ENCODE measurements around the gene CC2D1B.

CC2D1B gene

GRCh38 chr1:52365746-52366516 is at the start of gene CC2D1B:
CC2D1B (minus strand) TSS chr1:52366205; CDS start chr1:52364620, 1,585 bp downstream.
- H3K9ac ChIP-seq (ENCODE audit: low read length) = peak within 1 kb of the TSS; percentile 93
- H3K36me3 ChIP-seq (ENCODE audit: control insufficient read depth, insufficient read depth, low read length) = peaks cover 13% of the 10 kb centered on the region
- H3K4me3 ChIP-seq (ENCODE audit: low read length) = peak within 1 kb of the TSS; percentile 77
- no peaks in the 10 kb centered on the region for H3K27me3 ChIP-seq (ENCODE audit: control insufficient read depth, insufficient read depth, low read length)
- no peaks in the 10 kb centered on the region for H3K9me3 ChIP-seq (ENCODE audit: control insufficient read depth, low read length)
- peaks cover 14% of the 10 kb centered on the region for H3K4me1 ChIP-seq (ENCODE audit: control insufficient read depth, insufficient read depth, low read length)

GRCh38 chr1:52414942-52415341 is 48.9 kb upstream of the CC2D1B start:
- H3K4me1 ChIP-seq (ENCODE audit: control insufficient read depth, insufficient read depth, low read length) = no peaks in the 10 kb centered on the region
- H3K27me3 ChIP-seq (ENCODE audit: control insufficient read depth, insufficient read depth, low read length) = no peaks in the 10 kb centered on the region
- peaks cover 22% of the 10 kb centered on the region for H3K36me3 ChIP-seq (ENCODE audit: control insufficient read depth, insufficient read depth, low read length)
- no peak overlapping the region for H3K9ac ChIP-seq (ENCODE audit: low read length)
- no peak overlapping the region for H3K4me3 ChIP-seq (ENCODE audit: low read length)
- H3K9me3 ChIP-seq (ENCODE audit: control insufficient read depth, low read length) = no peaks in the 10 kb centered on the region

GRCh38 chr1:52413410-52413989 is 47.5 kb upstream of the CC2D1B start:
- no peak overlapping the region for H3K9ac ChIP-seq (ENCODE audit: low read length)
- H3K27me3 ChIP-seq (ENCODE audit: control insufficient read depth, insufficient read depth, low read length) = no peaks in the 10 kb centered on the region
- peaks cover 22% of the 10 kb centered on the region for H3K36me3 ChIP-seq (ENCODE audit: control insufficient read depth, insufficient read depth, low read length)
- no peak overlapping the region for H3K4me3 ChIP-seq (ENCODE audit: low read length)
- no peaks in the 10 kb centered on the region for H3K4me1 ChIP-seq (ENCODE audit: control insufficient read depth, insufficient read depth, low read length)
- no peaks in the 10 kb centered on the region for H3K9me3 ChIP-seq (ENCODE audit: control insufficient read depth, low read length)

GRCh38 chr1:52404975-52405338 is 39.0 kb upstream of the CC2D1B start:
- Histone ChIP-seq H3K9ac (ENCODE audit: low read length) (peak overlapping the region; percentile 94), H3K36me3 (ENCODE audit: control insufficient read depth, insufficient read depth, low read length) (no peaks in the 10 kb centered on the region), H3K4me3 (ENCODE audit: low read length) (peak overlapping the region; percentile 91), H3K27me3 (ENCODE audit: control insufficient read depth, insufficient read depth, low read length) (no peaks in the 10 kb centered on the region), H3K4me1 (ENCODE audit: control insufficient read depth, insufficient read depth, low read length) (peaks cover 12% of the 10 kb centered on the region), H3K9me3 (ENCODE audit: control insufficient read depth, low read length) (no peaks in the 10 kb centered on the region)

- peak within 1 kb of the TSS; percentile 94 for H3K9ac ChIP-seq (ENCODE audit: low read length)
- peaks cover 12% of the 10 kb centered on the region for H3K4me1 ChIP-seq (ENCODE audit: control insufficient read depth, insufficient read depth, low read length)
- peak within 1 kb of the TSS; percentile 91 for H3K4me3 ChIP-seq (ENCODE audit: low read length)
- H3K36me3 ChIP-seq (ENCODE audit: control insufficient read depth, insufficient read depth, low read length) = no peaks in the 10 kb centered on the region
- H3K27me3 ChIP-seq (ENCODE audit: control insufficient read depth, insufficient read depth, low read length) = no peaks in the 10 kb centered on the region
- no peaks in the 10 kb centered on the region for H3K9me3 ChIP-seq (ENCODE audit: control insufficient read depth, low read length)
Observed at GRCh38 chr1:52404116-52404974, 38.3 kb upstream of the CC2D1B start, which contains the start of the genes ORC1 and PRPF38A. ORC1 (minus strand) TSS chr1:52404423; CDS start chr1:52402223, 2,200 bp downstream. PRPF38A (plus strand) TSS chr1:52404602; CDS start chr1:52404750, 148 bp downstream.

- H3K4me3 ChIP-seq (ENCODE audit: low read length) = peak overlapping the region; percentile 91
- no peaks in the 10 kb centered on the region for H3K36me3 ChIP-seq (ENCODE audit: control insufficient read depth, insufficient read depth, low read length)
- peak overlapping the region; percentile 94 for H3K9ac ChIP-seq (ENCODE audit: low read length)
- no peaks in the 10 kb centered on the region for H3K9me3 ChIP-seq (ENCODE audit: control insufficient read depth, low read length)
- H3K4me1 ChIP-seq (ENCODE audit: control insufficient read depth, insufficient read depth, low read length) = peaks cover 12% of the 10 kb centered on the region
- no peaks in the 10 kb centered on the region for H3K27me3 ChIP-seq (ENCODE audit: control insufficient read depth, insufficient read depth, low read length)
Observed at GRCh38 chr1:52403566-52404115, 37.6 kb upstream of the CC2D1B start.

- H3K4me1 ChIP-seq (ENCODE audit: control insufficient read depth, insufficient read depth, low read length) = peaks cover 12% of the 10 kb centered on the region
- H3K9me3 ChIP-seq (ENCODE audit: control insufficient read depth, low read length) = no peaks in the 10 kb centered on the region
- H3K27me3 ChIP-seq (ENCODE audit: control insufficient read depth, insufficient read depth, low read length) = no peaks in the 10 kb centered on the region
- H3K36me3 ChIP-seq (ENCODE audit: control insufficient read depth, insufficient read depth, low read length) = no peaks in the 10 kb centered on the region
- H3K4me3 ChIP-seq (ENCODE audit: low read length) = no peak overlapping the region
- H3K9ac ChIP-seq (ENCODE audit: low read length) = no peak overlapping the region
Observed at GRCh38 chr1:52402860-52403240, 36.8 kb upstream of the CC2D1B start.

GRCh38 chr1:52400131-52400530 is 34.1 kb upstream of the CC2D1B start:
- no peak overlapping the region for H3K9ac ChIP-seq (ENCODE audit: low read length)
- H3K9me3 ChIP-seq (ENCODE audit: control insufficient read depth, low read length) = no peaks in the 10 kb centered on the region
- no peak overlapping the region for H3K4me3 ChIP-seq (ENCODE audit: low read length)
- H3K4me1 ChIP-seq (ENCODE audit: control insufficient read depth, insufficient read depth, low read length) = peaks cover 5% of the 10 kb centered on the region
- H3K27me3 ChIP-seq (ENCODE audit: control insufficient read depth, insufficient read depth, low read length) = no peaks in the 10 kb centered on the region
- no peaks in the 10 kb centered on the region for H3K36me3 ChIP-seq (ENCODE audit: control insufficient read depth, insufficient read depth, low read length)

- H3K4me1 ChIP-seq (ENCODE audit: control insufficient read depth, insufficient read depth, low read length) = peaks cover 5% of the 10 kb centered on the region
- H3K9me3 ChIP-seq (ENCODE audit: control insufficient read depth, low read length) = no peaks in the 10 kb centered on the region
- no peaks in the 10 kb centered on the region for H3K36me3 ChIP-seq (ENCODE audit: control insufficient read depth, insufficient read depth, low read length)
- H3K4me3 ChIP-seq (ENCODE audit: low read length) = no peak overlapping the region
- no peaks in the 10 kb centered on the region for H3K27me3 ChIP-seq (ENCODE audit: control insufficient read depth, insufficient read depth, low read length)
- no peak overlapping the region for H3K9ac ChIP-seq (ENCODE audit: low read length)
Observed at GRCh38 chr1:52399629-52400028, 33.6 kb upstream of the CC2D1B start.

GRCh38 chr1:52393174-52393573 is 27.2 kb upstream of the CC2D1B start:
- no peak overlapping the region for H3K9ac ChIP-seq (ENCODE audit: low read length)
- H3K4me3 ChIP-seq (ENCODE audit: low read length) = no peak overlapping the region
- H3K27me3 ChIP-seq (ENCODE audit: control insufficient read depth, insufficient read depth, low read length) = no peaks in the 10 kb centered on the region
- no peaks in the 10 kb centered on the region for H3K36me3 ChIP-seq (ENCODE audit: control insufficient read depth, insufficient read depth, low read length)
- no peaks in the 10 kb centered on the region for H3K4me1 ChIP-seq (ENCODE audit: control insufficient read depth, insufficient read depth, low read length)
- no peaks in the 10 kb centered on the region for H3K9me3 ChIP-seq (ENCODE audit: control insufficient read depth, low read length)

- H3K9me3 ChIP-seq (ENCODE audit: control insufficient read depth, low read length) = no peaks in the 10 kb centered on the region
- H3K27me3 ChIP-seq (ENCODE audit: control insufficient read depth, insufficient read depth, low read length) = no peaks in the 10 kb centered on the region
- H3K4me1 ChIP-seq (ENCODE audit: control insufficient read depth, insufficient read depth, low read length) = no peaks in the 10 kb centered on the region
- no peak overlapping the region for H3K9ac ChIP-seq (ENCODE audit: low read length)
- no peak overlapping the region for H3K4me3 ChIP-seq (ENCODE audit: low read length)
- H3K36me3 ChIP-seq (ENCODE audit: control insufficient read depth, insufficient read depth, low read length) = no peaks in the 10 kb centered on the region
Observed at GRCh38 chr1:52386458-52386857, 20.5 kb upstream of the CC2D1B start.

All from mucosa of stomach (tissue), 1 donor.